GM12878 (cell line): ENCODE data around the gene LRRK1. TPM values are rescaled to one million over a fixed set of nuclear protein-coding genes. Genes with fewer than 3 reads are reported as not detected.

ENCODE experiments used
- ASH2L ChIP-seq: fragments of 300-600, 200-600 bp; sonication (generic); IDR thresholded peaks from 2 replicates; pipeline ENCODE4 v1.6.1; 2017; ENCODE audit warnings: low read depth, mild to moderate bottlenecking, borderline replicate concordance
- BHLHE40 ChIP-seq, 2 experiments: fragments of 450-650 bp in 1 of 2; IDR thresholded peaks; 2 replicates each; pipeline ENCODE4 v1.6.1; 2011 to 2017; ENCODE audit warnings: low read depth in 2 of 2, borderline replicate concordance in 1 of 2, improper control_type of control experiment in 1 of 2, low read length in 1 of 2, mild to moderate bottlenecking in 1 of 2
- EGR1 ChIP-seq, 2 experiments: IDR thresholded peaks; 1 replicate in 1 of 2; 2 replicates in 1 of 2; pipeline ENCODE4 v1.6.1; 2011 to 2012; ENCODE audit warnings: low read depth in 2 of 2, low read length in 2 of 2, borderline replicate concordance in 1 of 2, mild to moderate bottlenecking in 1 of 2, moderate library complexity in 1 of 2
- ETV6 ChIP-seq, 2 experiments: fragments of 450-650 bp in 1 of 2; IDR thresholded peaks in 1 of 2; conservative IDR thresholded peaks in 1 of 2; 2 replicates each; pipeline ENCODE4 v1.6.1; 2014; ENCODE audit warnings: antibody characterized with exemption in 1 of 2, borderline replicate concordance in 1 of 2, low read depth in 1 of 2, mild to moderate bottlenecking in 1 of 2, moderate library complexity in 1 of 2
- GABPA ChIP-seq: IDR thresholded peaks from 2 replicates; pipeline ENCODE4 v1.6.1; 2014; ENCODE audit warnings: antibody characterized with exemption, low read depth, mild to moderate bottlenecking, inconsistent platforms
- HDAC6 ChIP-seq: fragments of 200-600 bp; sonication (generic); IDR thresholded peaks from one replicate; pipeline ENCODE4 v1.8.0; 2017; ENCODE audit warnings: antibody characterized with exemption; ENCODE audit not compliant: unreplicated experiment
- HSF1 ChIP-seq: fragments of 150-350 bp; IDR thresholded peaks from 2 replicates; pipeline ENCODE4 v1.6.1; 2014; ENCODE audit warnings: mild to moderate bottlenecking, low read depth, low read length
- IRF5 ChIP-seq: fragments of 450-650 bp; IDR thresholded peaks from 2 replicates; pipeline ENCODE4 v1.6.1; 2017; ENCODE audit warnings: borderline replicate concordance
- JUND ChIP-seq: IDR thresholded peaks from 2 replicates; pipeline ENCODE4 v1.6.1; 2012; ENCODE audit warnings: low read depth, mild to moderate bottlenecking, low read length, improper control_type of control experiment, moderate library complexity
- LARP7 ChIP-seq: fragments of 450-650 bp; IDR thresholded peaks from 2 replicates; pipeline ENCODE4 v1.6.1; 2017; ENCODE audit warnings: mild to moderate bottlenecking
- MEF2A ChIP-seq: IDR thresholded peaks from 2 replicates; pipeline ENCODE4 v1.6.1; 2011; ENCODE audit warnings: low read depth, mild to moderate bottlenecking, low read length, moderate library complexity; ENCODE audit not compliant: insufficient read depth
- MYB ChIP-seq: fragments of 150-350 bp; IDR thresholded peaks from 2 replicates; pipeline ENCODE4 v1.6.1; 2014; ENCODE audit warnings: mild to moderate bottlenecking, low read depth, low read length, borderline replicate concordance
- PAX5 ChIP-seq: IDR thresholded peaks from 2 replicates; pipeline ENCODE4 v1.6.1; 2011; ENCODE audit warnings: low read depth, low read length, borderline replicate concordance
- PAX8 ChIP-seq: fragments of 450-650 bp; IDR thresholded peaks from 2 replicates; pipeline ENCODE4 v1.6.1; 2017; ENCODE audit warnings: mild to moderate bottlenecking, moderate library complexity
- PKNOX1 ChIP-seq: fragments of 450-650 bp; IDR thresholded peaks from 2 replicates; pipeline ENCODE4 v1.6.1; 2016; ENCODE audit warnings: mild to moderate bottlenecking
- RAD21 ChIP-seq: IDR thresholded peaks from 2 replicates; pipeline ENCODE4 v1.6.1; 2011; ENCODE audit warnings: mild to moderate bottlenecking, low read depth, low read length, moderate library complexity; ENCODE audit not compliant: insufficient read depth
- RB1 ChIP-seq: fragments of 450-650 bp; formaldehyde crosslinking; IDR thresholded peaks from 2 replicates; pipeline ENCODE4 v1.6.1; 2017; ENCODE audit warnings: mild to moderate bottlenecking, borderline replicate concordance
- SP1 ChIP-seq: IDR thresholded peaks from one replicate; pipeline ENCODE4 v1.6.1; 2011; ENCODE audit warnings: low read depth, low read length
- SUPT20H ChIP-seq: IDR thresholded peaks from 2 replicates; pipeline ENCODE4 v1.6.1; 2011; ENCODE audit warnings: low read depth, mild to moderate bottlenecking, low read length, moderate library complexity, borderline replicate concordance; ENCODE audit not compliant: control insufficient read depth
- TARDBP ChIP-seq: IDR thresholded peaks from 2 replicates; pipeline ENCODE4 v1.6.1; 2016; ENCODE audit warnings: borderline replicate concordance
- TBL1XR1 ChIP-seq: IDR thresholded peaks from 2 replicates; pipeline ENCODE4 v1.6.1; 2012; ENCODE audit warnings: low read depth, low read length, improper control_type of control experiment
- TCF3 ChIP-seq: IDR thresholded peaks from 2 replicates; pipeline ENCODE4 v1.6.1; 2012; ENCODE audit warnings: low read depth, mild to moderate bottlenecking, low read length, borderline replicate concordance; ENCODE audit not compliant: insufficient read depth
- YBX1 ChIP-seq: fragments of 450-650 bp; IDR thresholded peaks from 2 replicates; pipeline ENCODE4 v1.6.1; 2016; ENCODE audit warnings: antibody characterized with exemption
- ZBED1 ChIP-seq: IDR thresholded peaks from 2 replicates; pipeline ENCODE4 v1.6.1; 2016; ENCODE audit warnings: borderline replicate concordance
- ZBTB4 ChIP-seq: fragments of 450-650 bp; formaldehyde crosslinking; IDR thresholded peaks from 2 replicates; pipeline ENCODE4 v1.4.0; 2022; ENCODE audit warnings: mild to moderate bottlenecking, moderate library complexity
- polyA plus RNA-seq, 11 experiments: library from polyadenylated mRNA; depleted of rRNA in 4 of 11; unstranded in 6 of 11; stranded (reverse) in 5 of 11; fragments of >200 nt; fragmentation: Nextera tagmentation in 4 of 11; fragmentation: Illumina TruSeq in 1 of 11; extraction: Ambion mirVana in 4 of 11; extraction: Trizol in 1 of 11; gene quantifications; 1 replicate in 1 of 11; 2 replicates in 10 of 11; pipeline versions ENCODE4 v1.2.1 to v1.2.3, GENCODE V29; 2011 to 2016; ENCODE audit warnings: inconsistent platforms in 2 of 11, missing spikeins in 2 of 11, low read depth in 1 of 11
- total RNA-seq, 4 experiments: library from RNA; depleted of rRNA in 3 of 4; stranded (reverse); fragments of >200 nt in 3 of 4; fragmentation: Illumina TruSeq in 1 of 4; extraction: Trizol in 1 of 4; gene quantifications; 2 replicates each; pipeline versions ENCODE4 v1.2.1 to v1.2.3, GENCODE V29; 2013 to 2021

Gene LRRK1
- total and polyA plus RNA-seq, 10 of the 15 experiments (the other 5 are each of a cell fraction or from before 2014, with no cell fraction given) = 2.2 to 58.3 (median 17.9) TPM

GRCh38 chr15:100941536-100941935, 22.4 kb downstream of the LRRK1 start (continued):
- TF ChIP-seq IRF5 (no peak), ETV6 (conservative IDR thresholded peaks at IDR 0.05 in 1 of 2, IDR thresholded peaks at IDR 0.05 in 1 of 2; ENCODE audit: borderline replicate concordance in 1 of 2, low read depth in 1 of 2) (no peak), SP1 (no peak), ZBED1 (no peak), MEF2A (no peak), HSF1 (no peak), TBL1XR1 (no peak), PKNOX1 (no peak), HDAC6 (no peak), TCF3 (0 out of 2 replicates have a peak, but pooled peaks have one; percentile 35), ASH2L (no peak), PAX8 (no peak), RAD21 (no peak), SUPT20H (no peak), EGR1 (IDR thresholded peaks at IDR 0.05; ENCODE audit: borderline replicate concordance in 1 of 2, low read depth in 2 of 2, low read length in 2 of 2) (no peak), JUND (no peak), TARDBP (0 out of 2 replicates have a peak, but pooled peaks have one; percentile 33), MYB (no peak), YBX1 (no peak), PAX5 (peak; percentile 13; the same call in 1 of the 2 replicates), GABPA (no peak), LARP7 (no peak), ZBTB4 (CRISPR knock-in tag) (no peak), RB1 (peak; percentile 49; the same call in 1 of the 2 replicates), BHLHE40 (IDR thresholded peaks at IDR 0.05; ENCODE audit: borderline replicate concordance in 1 of 2, low read depth in 2 of 2, low read length in 1 of 2) (no peak; a peak in 1 of 4 replicates)
